Right lobe of liver (tissue), 4 donors: ENCODE results near the gene HESX1.

Experiments
- CTCF ChIP-seq, 4 donors: fragments of 200-600 bp in 3 of 4; fragments of 450-650 bp in 1 of 4; IDR thresholded peaks; one replicate each; pipeline versions ENCODE4 v1.5.1 to v1.8.0; 2016 to 2022; ENCODE audit warnings: antibody characterized with exemption in 4 of 4, mild to moderate bottlenecking in 2 of 4
- POLR2A ChIP-seq: fragments of 450-650 bp; IDR thresholded peaks from one replicate; pipeline ENCODE4 v1.6.1; 2017; ENCODE audit warnings: antibody characterized with exemption, mild to moderate bottlenecking
- donor health status: DM: no; HTN: no; CAD: no.
- donor health status: DM: no; HTN: no; CAD: no.
- donor health status: DM: no; HTN: yes; CAD: no.

GRCh38 chr3:57226176-57226575 lies 26.4 kb upstream of the HESX1 start:
- TF ChIP-seq CTCF (IDR thresholded peaks at IDR 0.05) (no peak), POLR2A (no peak)
